Thoracic aorta (tissue), 2 donors: ENCODE data around the gene CERS4. TPM values are rescaled to one million over a fixed set of nuclear protein-coding genes. Genes with fewer than 3 reads are reported as not detected.
"Not testable (repeated sequence)": the region's sequence is repeated elsewhere in the genome, so short reads cannot be mapped to it uniquely, and the experiment has no call there.

Experiments used
- ATAC-seq: fragments of 150-250 bp; one replicate; pipeline ENCODE4 v1.8.0; 2017; ENCODE audit warnings: low read depth; ENCODE audit not compliant: insufficient number of reproducible peaks, low FRiP score
- DNase-seq: peaks from one replicate; pipeline ENCODE4 v3.0.0-alpha.2; 2020; ENCODE audit warnings: low spot score
- H3K27ac ChIP-seq, 2 donors: fragments of 200-600 bp; sonication (generic); 1 replicate in 1 of 2; 2 replicates in 1 of 2; pipeline ENCODE4 v1.5.1; 2016; ENCODE audit warnings: mild to moderate bottlenecking in 2 of 2, moderate library complexity in 2 of 2
- H3K27me3 ChIP-seq: fragments of 200-600 bp; sonication (generic); replicated peaks from 2 replicates; pipeline ENCODE4 v1.6.0; 2016; ENCODE audit warnings: mild to moderate bottlenecking; ENCODE audit not compliant: insufficient read depth
- H3K36me3 ChIP-seq: fragments of 200-600 bp; sonication (generic); one replicate; pipeline ENCODE4 v1.5.1; 2016
- H3K4me1 ChIP-seq, 2 donors: fragments of 200-600 bp; sonication (generic); 1 replicate in 1 of 2; 2 replicates in 1 of 2; pipeline versions ENCODE4 v1.5.1 to v1.6.0; 2016; ENCODE audit warnings: low read depth in 2 of 2, mild to moderate bottlenecking in 1 of 2; ENCODE audit not compliant: control insufficient read depth in 1 of 2
- H3K4me3 ChIP-seq: fragments of 200-600 bp; sonication (generic); 2 replicates; pipeline ENCODE4 v1.5.1; 2016; ENCODE audit warnings: mild to moderate bottlenecking
- H3K9me3 ChIP-seq: fragments of 200-600 bp; sonication (generic); 2 replicates; pipeline ENCODE4 v1.5.1; 2016
- total RNA-seq, 2 donors: library from RNA; depleted of rRNA; stranded (reverse); fragments of >200 nt; gene quantifications; one replicate each; pipeline versions ENCODE4 v1.1.0 to v1.2.3, GENCODE V29; 2016
- TF ChIP-seq, protein P1 (sequence below): fragments of 200-600 bp; sonication (generic); IDR thresholded peaks from one replicate; pipeline ENCODE4 v1.5.1; 2019; ENCODE audit warnings: antibody characterized with exemption

CERS4 gene
- total RNA-seq, 2 donors from 2014 or later: 21.9 to 29.7 TPM

DNA sequence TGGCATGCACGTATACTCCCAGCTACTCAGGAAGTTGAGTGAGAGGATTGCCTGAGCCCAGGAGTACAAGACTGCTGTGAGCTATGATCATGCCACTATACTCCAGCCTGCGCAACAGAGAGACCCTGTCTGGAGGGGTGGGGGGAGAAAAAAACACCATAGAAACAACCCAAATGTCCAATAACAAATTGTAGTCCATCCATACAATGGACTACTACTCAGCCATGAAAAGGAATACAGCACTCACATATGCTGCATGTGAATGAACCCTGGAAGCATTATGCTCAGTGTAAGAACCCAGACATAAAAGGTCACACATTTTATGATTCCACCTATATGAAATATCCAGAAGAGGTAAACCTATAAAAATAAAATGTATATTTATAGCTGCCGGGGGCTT lies 56.7 kb downstream of the CERS4 start:
- H3K27ac ChIP-seq: no peak overlapping the region
- H3K9me3 ChIP-seq: no peaks in the 10 kb centered on the region
- H3K36me3 ChIP-seq: peaks cover 7% of the 10 kb centered on the region
- no peak overlapping the region for H3K4me3 ChIP-seq
- DNase-seq: no peak
- TF ChIP-seq, protein P1, sequence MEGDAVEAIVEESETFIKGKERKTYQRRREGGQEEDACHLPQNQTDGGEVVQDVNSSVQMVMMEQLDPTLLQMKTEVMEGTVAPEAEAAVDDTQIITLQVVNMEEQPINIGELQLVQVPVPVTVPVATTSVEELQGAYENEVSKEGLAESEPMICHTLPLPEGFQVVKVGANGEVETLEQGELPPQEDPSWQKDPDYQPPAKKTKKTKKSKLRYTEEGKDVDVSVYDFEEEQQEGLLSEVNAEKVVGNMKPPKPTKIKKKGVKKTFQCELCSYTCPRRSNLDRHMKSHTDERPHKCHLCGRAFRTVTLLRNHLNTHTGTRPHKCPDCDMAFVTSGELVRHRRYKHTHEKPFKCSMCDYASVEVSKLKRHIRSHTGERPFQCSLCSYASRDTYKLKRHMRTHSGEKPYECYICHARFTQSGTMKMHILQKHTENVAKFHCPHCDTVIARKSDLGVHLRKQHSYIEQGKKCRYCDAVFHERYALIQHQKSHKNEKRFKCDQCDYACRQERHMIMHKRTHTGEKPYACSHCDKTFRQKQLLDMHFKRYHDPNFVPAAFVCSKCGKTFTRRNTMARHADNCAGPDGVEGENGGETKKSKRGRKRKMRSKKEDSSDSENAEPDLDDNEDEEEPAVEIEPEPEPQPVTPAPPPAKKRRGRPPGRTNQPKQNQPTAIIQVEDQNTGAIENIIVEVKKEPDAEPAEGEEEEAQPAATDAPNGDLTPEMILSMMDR: no peak
- H3K27me3 ChIP-seq: no peaks in the 10 kb centered on the region
- ATAC-seq: no peak
- H3K4me1 ChIP-seq: peaks cover 0 to 4% of the 10 kb centered on the region in 2 donors

DNA sequence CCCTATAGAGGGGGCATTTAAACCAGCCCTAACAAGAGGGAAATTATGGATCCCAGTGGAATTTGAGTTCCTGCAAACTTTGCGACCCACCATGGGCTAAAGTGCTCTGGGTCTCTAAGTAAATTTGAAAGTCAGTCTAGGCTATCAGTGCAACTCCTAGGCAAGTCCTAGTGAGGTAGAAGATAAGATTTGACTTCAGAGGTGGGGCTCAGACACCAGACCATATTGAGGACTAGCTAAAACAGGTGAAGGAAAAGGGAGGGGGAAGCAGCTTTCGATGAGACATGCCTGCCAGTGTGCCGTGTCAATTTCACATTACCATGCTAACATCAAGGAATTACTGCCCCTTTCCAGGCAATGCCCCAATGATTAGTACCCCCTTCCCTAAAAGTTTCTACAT lies 60.6 kb downstream of the CERS4 start:
- Histone ChIP-seq H3K4me1 (peaks cover 0 to 4% of the 10 kb centered on the region in 2 donors), H3K27ac (no peak overlapping the region), H3K27me3 (no peaks in the 10 kb centered on the region), H3K4me3 (peak overlapping the region; percentile 88), H3K36me3 (no peaks in the 10 kb centered on the region), H3K9me3 (no peaks in the 10 kb centered on the region)
- DNase-seq (no peak), ATAC-seq (no peak)
- TF ChIP-seq, protein P1: no peak

DNA sequence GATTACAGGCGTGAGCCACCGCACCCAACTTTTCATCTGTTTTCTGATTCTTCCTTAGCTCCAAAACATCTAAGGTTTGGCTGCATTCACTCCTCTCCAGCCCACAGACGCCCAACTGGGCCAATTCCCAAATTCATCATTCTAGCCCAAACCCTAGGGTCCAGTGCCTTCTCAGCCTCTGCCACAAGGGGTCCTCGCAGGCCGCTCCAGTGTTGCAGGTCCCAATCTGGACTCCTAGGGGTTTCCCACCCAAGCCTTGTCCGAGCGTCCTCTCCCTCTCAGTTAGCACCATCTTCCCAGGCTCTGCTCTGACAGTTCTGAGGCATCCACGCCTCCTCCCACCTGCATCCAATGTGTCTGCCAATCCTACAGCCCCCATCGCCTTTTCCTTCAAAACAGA lies 67.3 kb downstream of the CERS4 start:
- not testable (repeated sequence) for H3K4me3 ChIP-seq, H3K9me3 ChIP-seq, H3K27ac ChIP-seq, DNase-seq, ATAC-seq, H3K36me3 ChIP-seq, H3K27me3 ChIP-seq, H3K4me1 ChIP-seq

DNA sequence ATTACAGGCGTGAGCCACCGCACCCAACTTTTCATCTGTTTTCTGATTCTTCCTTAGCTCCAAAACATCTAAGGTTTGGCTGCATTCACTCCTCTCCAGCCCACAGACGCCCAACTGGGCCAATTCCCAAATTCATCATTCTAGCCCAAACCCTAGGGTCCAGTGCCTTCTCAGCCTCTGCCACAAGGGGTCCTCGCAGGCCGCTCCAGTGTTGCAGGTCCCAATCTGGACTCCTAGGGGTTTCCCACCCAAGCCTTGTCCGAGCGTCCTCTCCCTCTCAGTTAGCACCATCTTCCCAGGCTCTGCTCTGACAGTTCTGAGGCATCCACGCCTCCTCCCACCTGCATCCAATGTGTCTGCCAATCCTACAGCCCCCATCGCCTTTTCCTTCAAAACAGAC lies 82.2 kb downstream of the CERS4 start:
- H3K4me3 ChIP-seq, H3K9me3 ChIP-seq, ATAC-seq, H3K36me3 ChIP-seq, DNase-seq, H3K27me3 ChIP-seq, H3K4me1 ChIP-seq, H3K27ac ChIP-seq: not testable (repeated sequence)

DNA sequence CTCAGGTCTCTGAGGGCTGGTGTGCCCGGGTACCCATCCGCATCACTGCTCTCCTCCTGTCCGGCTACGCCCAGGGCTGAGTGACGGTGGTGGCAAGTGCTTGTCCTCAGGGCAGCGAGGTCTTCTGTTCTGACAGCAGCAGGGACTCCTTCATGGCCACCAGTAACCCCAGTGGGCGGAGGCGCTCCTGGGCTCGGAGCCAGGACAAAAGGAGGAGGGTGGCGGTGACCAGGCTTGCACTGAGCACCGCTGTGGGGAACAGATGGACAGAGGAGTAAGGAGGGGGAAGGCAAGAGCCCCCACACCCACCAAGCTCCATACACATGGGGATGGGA lies 93.2 kb downstream of the CERS4 start:
- Histone ChIP-seq H3K4me1 (peaks cover under 1 to 9% of the 10 kb centered on the region in 2 donors), H3K27ac (no peak overlapping the region), H3K9me3 (no peaks in the 10 kb centered on the region), H3K36me3 (no peaks in the 10 kb centered on the region), H3K27me3 (no peaks in the 10 kb centered on the region), H3K4me3 (no peak overlapping the region)
- TF ChIP-seq, protein P1: no peak
- DNase-seq: no peak
- ATAC-seq: no peak

DNA sequence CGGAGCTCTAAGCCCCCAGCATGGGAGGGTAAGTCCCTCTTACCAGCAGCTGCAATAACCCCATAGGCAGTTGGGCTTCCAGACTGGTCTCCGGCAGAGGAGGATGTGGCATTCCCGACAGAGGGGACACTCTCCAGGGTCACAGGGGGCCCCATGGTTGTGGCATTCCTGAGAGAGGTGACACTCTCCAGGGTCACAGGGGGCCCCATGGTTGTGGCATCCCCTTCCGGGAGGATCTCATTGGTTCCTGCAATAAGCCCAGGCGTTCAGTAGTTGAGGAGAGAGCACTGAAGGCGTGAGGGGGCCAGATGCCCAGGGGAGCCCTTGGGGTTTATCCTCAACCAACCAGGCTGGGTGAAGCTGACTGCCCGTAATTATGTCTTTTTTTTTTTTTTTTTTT lies 93.6 kb downstream of the CERS4 start:
- no peak for ATAC-seq
- no peak for DNase-seq

More for the DNA sequence above, 93.6 kb downstream of the CERS4 start:
- Histone ChIP-seq H3K36me3 (no peaks in the 10 kb centered on the region), H3K4me1 (peaks cover 5 to 13% of the 10 kb centered on the region in 2 donors), H3K27me3 (no peaks in the 10 kb centered on the region), H3K27ac (no peak overlapping the region), H3K4me3 (no peak overlapping the region), H3K9me3 (no peaks in the 10 kb centered on the region)
- TF ChIP-seq, protein P1: no peak
